ENCODE data around the gene F13A1.

F13A1 gene

DNA sequence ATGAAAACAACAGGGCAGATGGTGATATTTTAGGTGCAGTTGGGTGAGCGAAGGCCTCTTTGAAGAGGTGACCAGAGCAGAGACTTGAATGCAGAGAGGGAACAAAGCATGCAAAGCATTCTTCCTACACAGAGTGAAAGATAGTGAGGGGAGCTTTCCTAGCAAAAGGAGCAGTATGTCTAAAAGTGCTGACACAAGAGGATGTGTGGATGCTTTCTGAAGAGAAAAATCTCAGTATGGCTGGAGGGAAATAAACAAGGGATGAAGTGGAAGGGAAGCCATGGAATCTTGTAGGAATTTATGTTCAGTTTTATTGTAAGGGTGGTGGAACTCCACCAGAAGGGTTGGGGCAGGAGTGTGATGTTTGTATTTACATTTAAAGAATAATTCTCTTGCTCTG is 128.6 kb downstream of the F13A1 start:
- no peak for DNase-seq (ENCODE audit: low read depth)

DNA sequence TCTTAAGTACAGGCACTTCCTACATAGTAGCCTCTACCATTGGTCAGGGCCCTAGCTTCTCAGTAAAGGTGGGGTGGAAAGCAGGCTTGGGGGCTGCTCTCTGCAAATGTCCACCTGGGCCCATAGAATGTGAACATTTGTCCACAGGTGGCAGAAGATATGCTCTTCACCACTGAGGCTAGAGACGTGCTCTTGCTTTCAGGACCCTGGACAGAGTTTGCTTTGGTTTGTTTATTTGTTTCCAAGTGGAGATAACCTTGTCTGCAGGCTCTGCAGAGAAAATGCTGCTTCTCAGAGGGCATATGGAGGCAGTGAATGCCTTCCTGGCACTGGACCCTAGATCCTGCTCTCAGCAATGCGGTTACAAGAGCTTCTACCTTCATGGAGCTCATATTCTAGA is 129.0 kb downstream of the F13A1 start:
- DNase-seq (ENCODE audit: low read depth) = no peak

DNA sequence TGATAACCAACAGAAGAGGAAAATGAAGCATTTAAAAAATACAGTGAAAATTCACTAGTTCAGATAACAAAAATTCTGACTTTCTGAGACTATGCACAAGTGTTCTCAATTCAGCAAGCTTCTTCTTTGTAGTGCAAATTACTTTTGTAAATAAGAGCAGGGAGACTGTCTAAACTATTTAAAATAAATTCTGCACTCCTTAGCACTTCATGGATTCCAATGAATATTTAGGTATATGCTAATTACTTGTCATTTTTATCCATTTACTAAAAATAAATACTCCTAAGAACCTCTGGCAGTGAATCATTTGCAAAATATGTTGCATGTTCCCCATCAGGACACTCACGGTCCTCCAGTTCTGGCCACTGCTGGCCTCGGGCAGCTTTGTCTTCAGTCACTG is 139.8 kb downstream of the F13A1 start:
- no peak for DNase-seq (ENCODE audit: low read depth)

DNA sequence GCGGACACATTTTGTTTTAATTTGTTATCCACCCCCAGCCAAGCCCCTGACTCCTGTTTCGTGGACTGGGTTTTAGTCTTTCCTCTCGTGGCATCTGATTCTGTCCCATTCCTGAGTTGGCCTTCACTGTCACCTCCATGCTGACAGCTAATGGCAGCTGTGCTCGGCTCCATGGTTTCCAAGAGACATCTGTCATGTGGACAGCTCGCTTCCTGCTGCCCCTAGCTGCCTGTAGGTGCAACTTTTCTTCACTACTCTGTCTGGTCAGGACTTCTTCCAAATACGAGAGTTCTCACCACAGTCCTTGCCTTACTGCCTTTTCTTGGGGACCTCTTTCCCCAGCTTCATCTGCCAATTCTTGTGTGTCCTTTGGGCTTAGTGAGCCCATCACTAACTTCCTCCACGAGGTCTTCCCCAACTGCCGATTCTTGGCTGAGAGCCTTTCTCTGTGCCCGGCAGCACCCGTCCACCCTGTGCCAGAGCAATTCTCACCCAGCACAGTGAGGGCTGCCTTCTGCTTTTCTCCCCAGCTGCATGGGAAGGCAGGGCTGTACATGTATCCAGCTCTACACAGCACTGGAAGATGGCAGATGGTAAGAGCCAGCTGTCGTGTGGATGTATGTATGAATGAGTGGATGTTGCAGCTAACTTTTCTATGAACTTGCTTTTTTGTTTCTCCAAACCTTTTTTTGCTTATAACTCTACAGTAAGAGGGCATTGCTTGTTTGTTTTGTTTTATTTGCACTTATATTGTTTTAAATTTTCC is 140.4 kb downstream of the F13A1 start:
- no peak for DNase-seq (ENCODE audit: low read depth)

DNA sequence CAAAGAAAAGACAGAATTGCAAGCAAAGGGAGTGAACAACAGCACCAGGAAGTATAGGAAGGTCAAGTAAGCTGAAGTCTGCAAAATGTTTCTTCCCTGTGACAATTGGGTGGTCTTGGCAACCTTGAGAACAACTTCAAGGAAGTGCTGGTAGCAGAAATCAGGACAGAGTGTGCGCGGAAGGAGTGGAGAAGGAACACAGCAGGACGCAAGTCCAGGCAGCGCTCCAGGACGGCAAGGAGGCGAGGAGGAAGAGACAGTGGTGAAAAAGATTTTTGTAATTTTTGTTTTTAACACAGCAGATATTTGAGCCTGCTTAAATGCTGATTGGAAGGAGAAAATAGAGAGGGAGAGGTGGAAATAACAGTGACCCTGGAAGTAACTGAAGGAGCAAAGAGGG is 141.7 kb downstream of the F13A1 start:
- DNase-seq (ENCODE audit: low read depth) = no peak

DNA sequence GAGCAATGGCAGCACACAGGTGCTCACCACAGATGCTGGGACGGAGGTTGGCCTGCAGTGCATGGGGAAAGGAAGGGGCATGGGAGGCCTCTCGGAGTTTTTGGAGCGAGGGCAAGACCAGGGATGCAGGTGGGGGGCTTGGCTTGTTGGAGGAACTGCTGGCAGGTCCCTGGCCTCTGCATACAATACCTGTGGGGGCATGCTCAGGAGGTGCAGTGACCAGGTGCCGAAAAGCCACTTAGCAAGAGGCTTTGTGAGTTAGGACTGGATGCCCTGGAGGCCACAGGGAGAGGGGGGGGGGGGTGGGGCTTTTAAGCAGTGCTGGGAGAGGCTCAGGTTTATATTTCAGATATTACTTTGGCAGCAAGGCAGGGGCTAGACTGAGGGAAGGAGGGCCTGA is 142.7 kb downstream of the F13A1 start:
- DNase-seq (ENCODE audit: low read depth) = no peak

DNA sequence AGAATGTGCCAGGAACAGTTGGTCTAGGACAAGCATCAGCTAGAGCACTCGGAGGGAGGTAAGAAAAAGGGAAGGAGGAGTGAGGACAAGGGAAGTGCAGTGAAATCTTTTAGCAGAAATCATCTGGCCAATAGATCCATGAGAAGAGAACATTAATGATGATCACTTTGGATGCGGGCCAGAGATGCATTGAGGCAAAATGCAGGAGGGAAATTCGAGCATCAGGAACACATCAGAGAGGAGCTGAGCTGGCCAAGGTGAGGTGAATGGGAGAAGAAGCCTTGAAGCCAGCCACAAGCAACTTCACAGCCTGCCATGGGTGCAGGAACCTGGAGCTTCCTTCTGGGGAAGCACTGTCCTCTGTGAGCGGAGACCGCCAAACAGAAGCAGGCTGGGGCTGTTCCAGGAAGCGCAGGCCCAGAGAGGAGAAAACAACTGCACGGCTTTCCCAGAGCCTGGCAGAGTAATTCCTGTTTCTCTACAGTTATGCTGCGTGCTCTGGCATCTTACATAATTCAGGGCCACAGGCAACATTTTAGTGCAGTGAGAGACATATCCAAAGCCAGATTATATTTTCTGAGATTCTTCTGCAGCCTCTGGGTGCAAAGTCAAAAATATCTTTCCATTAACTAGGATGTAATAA is 143.8 kb downstream of the F13A1 start:
- DNase-seq (ENCODE audit: low read depth) = no peak

DNA sequence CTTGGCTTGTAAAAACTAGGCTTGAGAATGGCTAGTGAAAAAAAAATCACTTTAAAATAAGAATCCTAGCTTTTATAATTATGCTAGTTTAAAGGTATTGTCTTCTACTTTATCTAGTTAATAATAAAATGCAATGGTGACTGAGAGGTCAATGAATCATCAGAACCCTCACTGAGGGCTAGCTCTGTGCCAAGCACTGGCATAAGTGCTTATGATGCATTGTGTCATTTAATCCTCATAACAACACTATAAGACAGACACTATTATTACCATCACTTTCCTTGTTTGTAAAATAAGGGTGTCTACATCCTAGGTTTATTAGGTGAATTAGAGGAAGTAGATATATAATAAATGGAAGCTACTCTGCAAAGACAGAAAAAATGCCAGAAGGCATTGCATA is 144.3 kb downstream of the F13A1 start:
- no peak for DNase-seq (ENCODE audit: low read depth)

DNA sequence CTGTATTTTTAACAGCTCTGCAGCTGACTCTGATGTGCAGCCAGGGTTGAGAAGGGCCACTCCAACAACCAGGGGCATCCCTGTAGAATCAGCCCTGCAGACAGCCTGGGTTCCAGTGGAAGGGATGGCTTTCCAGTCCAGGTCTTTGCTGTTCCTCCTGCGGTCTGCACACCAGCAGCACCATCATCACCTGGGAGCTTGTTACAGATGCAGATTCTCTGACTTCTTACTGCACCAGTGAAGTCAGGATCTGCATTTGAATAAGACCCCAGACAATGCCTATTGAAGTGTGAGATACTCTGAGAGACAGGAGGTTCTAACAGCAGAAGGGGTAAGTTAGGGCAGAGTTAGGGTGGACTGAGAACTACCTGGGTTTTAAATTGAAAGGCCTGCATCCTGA is 151.3 kb downstream of the F13A1 start:
- DNase-seq (ENCODE audit: low read depth) = no peak

DNA sequence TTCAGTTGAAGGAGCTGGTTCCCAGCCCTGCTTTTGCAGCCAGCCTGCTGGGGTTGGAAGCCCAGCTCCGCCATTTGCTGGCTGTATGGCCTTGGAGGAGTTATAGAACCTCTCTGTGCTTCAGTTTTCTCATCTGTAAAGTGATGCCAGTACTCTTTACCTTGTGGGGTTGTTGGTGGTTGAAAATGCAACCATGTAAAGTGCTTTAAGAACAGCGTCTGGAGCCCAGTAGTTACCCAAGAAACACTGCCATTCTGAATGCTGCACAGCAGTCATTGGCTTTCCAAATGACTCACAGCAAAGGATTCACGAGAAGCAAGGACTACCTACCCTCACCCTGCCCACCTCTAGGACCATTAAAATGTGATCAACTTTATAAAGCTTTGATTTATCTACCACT is 154.4 kb downstream of the F13A1 start:
- DNase-seq (ENCODE audit: low read depth) = no peak

DNA sequence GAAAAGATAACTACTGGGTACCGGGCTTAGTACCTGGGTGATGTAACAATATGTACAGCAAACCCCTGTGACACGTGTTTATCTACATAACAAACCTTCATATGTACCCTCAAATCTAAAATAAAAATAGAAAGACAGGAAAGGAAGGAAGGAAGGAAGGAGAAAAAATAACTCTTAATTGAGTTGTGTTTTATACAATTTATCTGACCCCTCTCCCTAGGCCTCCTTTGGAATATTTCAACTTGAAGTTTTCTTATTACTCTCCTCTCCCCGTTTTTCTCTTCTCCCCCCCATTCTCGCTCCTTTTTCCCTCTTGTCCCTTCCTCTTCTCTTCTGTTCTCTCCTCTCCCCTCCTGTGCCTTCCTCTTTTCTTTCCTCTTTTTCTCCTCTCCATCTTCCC is 156.1 kb downstream of the F13A1 start:
- no peak for DNase-seq (ENCODE audit: low read depth)

DNA sequence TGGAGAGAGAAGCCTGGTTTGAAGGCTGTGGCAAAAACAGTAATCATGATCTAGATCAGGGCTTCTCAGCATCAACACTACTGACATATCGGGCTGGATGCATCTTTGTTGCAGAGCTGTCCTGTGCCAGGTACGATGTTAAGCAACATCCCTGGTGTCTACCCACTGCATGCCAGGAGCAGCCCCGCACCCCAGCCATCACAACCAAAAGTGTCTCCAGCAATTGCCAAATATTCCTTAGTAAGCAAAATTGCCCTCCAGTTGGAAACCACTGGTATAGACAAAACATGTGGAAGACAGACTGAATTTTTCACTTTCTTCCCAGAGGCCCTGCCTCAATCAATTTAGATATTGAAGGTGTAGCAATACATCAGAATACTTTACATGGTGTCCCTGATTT is 166.1 kb downstream of the F13A1 start:
- no peak for DNase-seq (ENCODE audit: low read depth)

DNA sequence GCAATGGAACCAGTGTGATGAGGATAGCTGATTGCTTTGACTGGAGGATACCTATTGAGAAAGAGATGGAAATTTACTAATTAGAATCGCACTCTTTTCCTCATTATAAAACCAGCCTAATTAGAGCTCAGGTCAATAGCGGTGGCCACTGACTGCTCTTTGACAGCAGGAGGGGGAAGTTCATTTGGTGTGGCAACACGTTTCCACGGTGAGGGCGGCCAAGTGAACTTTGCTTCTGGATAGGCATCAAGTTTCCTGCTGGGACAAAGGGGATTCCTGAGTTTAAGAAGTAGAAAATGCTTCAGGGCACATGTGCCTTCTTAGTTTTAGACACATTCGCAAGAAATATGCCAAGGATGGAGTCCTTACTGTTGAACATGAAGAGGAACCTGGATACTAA is 168.4 kb downstream of the F13A1 start:
- DNase-seq (ENCODE audit: low read depth) = no peak

DNA sequence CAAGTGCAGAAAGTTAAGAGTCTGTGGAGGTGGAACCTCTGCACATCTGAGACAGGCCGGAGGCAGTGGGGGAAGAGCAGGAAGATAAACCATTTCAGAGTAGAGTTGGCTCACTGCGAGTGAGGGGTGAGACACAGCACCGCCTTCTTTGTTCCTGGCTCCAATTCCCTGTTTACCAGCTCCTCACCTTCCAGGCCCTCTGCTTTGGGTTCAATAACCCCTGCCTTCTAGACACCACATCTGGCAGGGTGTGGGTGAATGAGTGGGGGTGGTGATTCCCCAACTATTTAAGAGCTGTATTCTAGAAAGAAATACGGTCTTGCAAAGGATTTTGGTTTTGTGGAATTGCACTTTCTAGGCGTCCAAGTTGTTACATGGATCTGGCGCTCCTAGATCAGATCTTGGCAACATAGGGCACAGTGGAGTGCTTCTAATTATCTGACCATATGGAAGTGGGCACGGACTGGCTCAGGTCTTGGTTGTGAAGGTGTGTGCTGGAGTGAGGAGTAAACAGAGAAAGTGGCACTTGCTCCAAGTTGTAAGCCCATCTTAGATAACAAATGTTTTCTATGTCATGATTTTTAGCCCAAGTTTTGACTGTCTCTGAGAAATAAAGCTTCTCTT is 172.2 kb downstream of the F13A1 start:
- no peak for DNase-seq (ENCODE audit: low read depth)

DNA sequence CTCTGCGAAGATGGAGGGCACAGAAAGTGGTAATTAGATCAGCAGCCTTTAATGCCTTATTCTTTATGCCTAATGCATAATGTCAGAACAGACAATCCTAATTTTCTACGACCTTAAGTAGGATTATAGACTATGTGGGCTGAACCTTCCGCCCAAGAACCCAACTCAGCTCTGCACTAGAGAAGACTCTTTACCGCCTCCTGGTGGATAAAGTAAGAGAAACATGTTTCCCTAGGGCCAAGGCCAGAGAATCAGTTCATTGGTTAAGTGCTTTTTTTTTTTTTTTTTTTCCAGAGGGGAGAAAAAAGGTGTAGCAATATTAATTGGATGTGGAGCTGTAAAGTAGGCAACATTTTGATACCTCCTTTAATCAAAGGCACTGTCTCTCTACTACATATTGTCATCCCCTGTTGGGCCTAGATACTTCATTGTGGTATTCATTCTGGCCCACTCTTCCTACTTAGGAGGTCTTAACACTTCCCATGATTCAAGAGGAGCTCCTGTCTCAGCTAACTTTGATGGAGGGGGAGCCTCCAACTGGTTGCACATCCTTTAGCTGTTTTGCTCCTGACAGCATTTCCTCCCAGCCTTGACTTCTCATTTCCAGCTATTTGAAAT is 188.9 kb downstream of the F13A1 start:
- DNase-seq (ENCODE audit: low read depth) = no peak

DNA sequence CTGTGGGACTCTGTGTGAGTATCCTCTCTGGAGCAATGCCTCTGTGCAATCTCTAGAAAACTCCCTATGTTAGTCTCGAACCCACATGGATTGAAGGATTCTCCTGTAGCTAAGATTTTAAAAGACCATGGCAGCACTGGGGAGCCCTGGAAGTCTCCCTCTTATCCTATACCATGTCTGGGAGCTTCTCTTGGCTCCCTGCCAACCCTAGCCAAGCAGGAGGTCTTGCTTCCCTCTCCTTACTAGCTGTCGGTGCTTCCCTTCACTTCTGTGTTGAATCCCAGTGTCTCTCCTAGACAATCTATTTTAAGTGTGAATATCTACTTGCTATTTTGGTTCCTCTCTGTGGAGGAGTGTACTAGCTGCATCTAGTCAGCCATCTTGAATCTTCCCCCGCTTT is 195.0 kb downstream of the F13A1 start:
- no peak for DNase-seq (ENCODE audit: low read depth)

DNA sequence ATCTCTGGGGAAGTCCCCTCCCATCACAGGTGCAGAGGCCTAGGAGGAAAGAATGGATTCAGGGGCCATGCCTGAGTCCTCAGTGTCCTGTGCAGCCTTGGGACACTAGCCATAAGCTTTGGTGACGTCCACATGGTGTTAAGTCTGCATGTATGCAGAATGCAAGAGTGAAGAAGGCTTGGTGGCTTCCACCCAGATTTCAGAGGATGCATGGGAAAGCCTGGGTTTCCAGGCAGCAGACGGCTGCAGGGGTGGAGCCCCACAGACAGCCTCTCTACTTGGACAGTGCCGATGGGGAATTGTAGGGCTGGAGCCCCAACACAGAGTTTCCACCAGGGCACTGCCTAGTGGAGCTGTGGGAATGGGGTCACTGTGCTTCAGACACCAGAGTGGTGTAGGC is 196.7 kb downstream of the F13A1 start:
- no peak for DNase-seq (ENCODE audit: low read depth)

DNA sequence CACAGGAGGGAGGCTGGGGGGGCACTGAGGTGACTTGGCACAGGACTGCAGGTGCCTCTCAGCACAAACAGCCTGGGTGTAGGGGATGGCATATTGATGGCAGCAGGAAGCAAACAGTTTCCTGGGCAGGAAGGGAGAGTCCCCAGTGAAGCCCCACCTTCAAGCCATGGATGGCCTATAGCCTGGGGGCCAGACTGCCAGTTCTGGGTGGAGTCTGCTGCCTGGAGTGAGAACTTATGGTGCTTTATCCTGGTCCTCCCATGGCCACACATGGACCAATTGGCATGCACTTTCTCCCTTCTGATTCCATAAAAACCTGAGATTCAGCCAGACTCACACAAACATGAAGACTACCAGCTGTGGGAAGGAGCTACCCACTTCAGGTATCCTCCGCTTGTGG is 198.5 kb downstream of the F13A1 start:
- no peak for DNase-seq (ENCODE audit: low read depth)

DNA sequence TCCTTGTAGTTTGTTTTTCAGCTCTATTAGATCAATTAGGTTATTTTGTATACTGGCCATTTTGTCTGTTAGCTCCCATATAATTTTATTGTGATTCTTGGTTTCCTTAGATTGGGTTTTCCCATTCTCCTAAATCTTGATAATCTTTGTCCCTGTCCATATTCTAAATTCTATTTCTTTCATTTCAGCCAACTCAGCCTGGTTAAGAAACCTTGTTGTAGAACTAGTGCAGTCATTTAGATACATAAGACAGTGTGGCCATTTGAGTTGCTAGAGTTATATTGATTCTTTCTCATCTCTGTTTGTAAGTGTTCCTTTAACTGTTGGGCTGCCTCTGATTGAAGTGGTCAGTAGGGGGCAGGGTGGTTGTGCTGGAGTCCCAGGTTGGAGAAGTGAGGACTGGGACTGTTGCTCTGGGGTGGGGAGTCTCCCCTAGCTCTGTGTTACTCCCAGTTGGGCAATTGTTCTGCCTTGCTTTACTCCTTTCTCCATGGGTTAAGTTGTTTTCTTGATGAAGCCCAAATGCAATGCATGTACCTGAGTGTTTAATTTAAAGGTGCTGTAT is 214.9 kb downstream of the F13A1 start:
- DNase-seq (ENCODE audit: low read depth) = no peak

Measured in HS-27A (cell line).